Transverse colon (tissue), 4 donors: ENCODE data around the gene CLDN9. TPM values are rescaled to one million over a fixed set of nuclear protein-coding genes. Genes with fewer than 3 reads are reported as not detected.

Experiments
- DNase-seq: peaks from one replicate; pipeline ENCODE4 v3.0.0-alpha.2; 2019
- H3K27ac ChIP-seq, 4 donors: fragments of 200-600 bp; sonication (generic); 2 replicates each; pipeline ENCODE4 v1.5.1; 2016 to 2018; ENCODE audit warnings: inconsistent platforms in 4 of 4
- H3K27me3 ChIP-seq: fragments of 200-600 bp; sonication (generic); 2 replicates; pipeline ENCODE4 v1.5.1; 2017; ENCODE audit warnings: inconsistent platforms
- H3K36me3 ChIP-seq, 4 donors: fragments of 200-600 bp; sonication (generic); 2 replicates each; pipeline ENCODE4 v1.5.1; 2017 to 2019; ENCODE audit warnings: inconsistent platforms in 4 of 4
- H3K4me1 ChIP-seq, 4 donors: fragments of 200-600 bp; sonication (generic); 2 replicates each; pipeline ENCODE4 v1.5.1; 2017 to 2020; ENCODE audit warnings: inconsistent platforms in 4 of 4
- H3K4me3 ChIP-seq, 4 donors: fragments of 200-600 bp; sonication (generic); 1 replicate in 1 of 4; 2 replicates in 3 of 4; pipeline versions ENCODE4 v1.5.1 to v1.6.1; 2017 to 2019; ENCODE audit warnings: inconsistent platforms in 4 of 4
- H3K9me3 ChIP-seq, 2 donors: fragments of 200-600 bp; sonication (generic); 2 replicates each; pipeline ENCODE4 v1.5.1; 2017 to 2019; ENCODE audit warnings: inconsistent platforms in 2 of 2
- EP300 ChIP-seq: sonication (generic); formaldehyde crosslinking; IDR thresholded peaks from one replicate; pipeline ENCODE4 v1.6.1; 2017; ENCODE audit warnings: antibody characterized with exemption, low read depth
- POLR2A ChIP-seq: fragments of 450-650 bp; IDR thresholded peaks from one replicate; pipeline ENCODE4 v1.6.1; 2016; ENCODE audit warnings: antibody characterized with exemption, mild to moderate bottlenecking, moderate library complexity
- POLR2AphosphoS5 ChIP-seq, 3 donors: sonication (generic); formaldehyde crosslinking; IDR thresholded peaks; one replicate each; pipeline ENCODE4 v1.6.1; 2016; ENCODE audit warnings: antibody characterized with exemption in 3 of 3
- WGBS, 2 donors: methylation state at CpG; one replicate each; pipeline ENCODE4 v1.1.5; 2018; ENCODE audit warnings: low coverage in 1 of 2; 5-methylcytosine and 5-hydroxymethylcytosine counted together
- in situ Hi-C, 4 donors: fragments of 200-750 bp; cut with MboI; loops; one replicate each; pipeline versions ENCODE4 v1.15.0 to v1.15.1; 2017; ENCODE audit warnings: low sequenced_read_pairs in 3 of 4, low pct_ligation_motif_present in 1 of 4, low pct_unique_long_range_greater_than_20kb in 1 of 4
- intact Hi-C: fragments of 100-400 bp; cut with DNase I; formaldehyde crosslinking; loops from one replicate; pipeline ENCODE4 v1.15.1; 2023; ENCODE audit warnings: low total_unique reads
- total RNA-seq, 4 donors: library from RNA; depleted of rRNA; stranded (reverse); fragments of >200 nt; gene quantifications; one replicate each; pipeline ENCODE4 v1.1.0, GENCODE V29; 2016
- TF ChIP-seq, protein P1 (sequence below), 5 experiments: fragments of 200-600 bp in 3 of 5; fragments of 450-650 bp in 2 of 5; sonication (generic) in 3 of 5; IDR thresholded peaks; 1 replicate in 2 of 5; 2 replicates in 3 of 5; pipeline ENCODE4 v1.5.1; 2016 to 2017; ENCODE audit warnings: antibody characterized with exemption in 5 of 5, inconsistent platforms in 3 of 5, mild to moderate bottlenecking in 2 of 5, moderate library complexity in 1 of 5

Gene CLDN9
- total RNA-seq, 4 donors from 2014 or later, result 0.55 to 1.1 TPM; not detected in 2

- TF ChIP-seq EP300 (no peak), POLR2AphosphoS5 (IDR thresholded peaks at IDR 0.05) (no peak)
- whole genome bisulfite sequencing, 2 donors, result 71% methylated on average over 9 of the region's 17 CpGs; no CpG with 5 or more reads in 1 of the 2 donors
- Histone ChIP-seq H3K4me3 (no peak overlapping the region), H3K27ac (no peak overlapping the region), H3K27me3 (peaks cover under 1% of the 10 kb centered on the region), H3K9me3 (no peaks in the 10 kb centered on the region), H3K4me1 (peaks cover 6 to 22% (median 17%) of the 10 kb centered on the region in 4 donors), H3K36me3 (no peaks in the 10 kb centered on the region)
- in situ Hi-C loops, result no loop called here
- intact Hi-C loops, result no loop called here
- DNase-seq, result no peak
These were observed 39.0 kb upstream of the CLDN9 start for GRCh38 chr16:2973605-2974318.

DNA sequence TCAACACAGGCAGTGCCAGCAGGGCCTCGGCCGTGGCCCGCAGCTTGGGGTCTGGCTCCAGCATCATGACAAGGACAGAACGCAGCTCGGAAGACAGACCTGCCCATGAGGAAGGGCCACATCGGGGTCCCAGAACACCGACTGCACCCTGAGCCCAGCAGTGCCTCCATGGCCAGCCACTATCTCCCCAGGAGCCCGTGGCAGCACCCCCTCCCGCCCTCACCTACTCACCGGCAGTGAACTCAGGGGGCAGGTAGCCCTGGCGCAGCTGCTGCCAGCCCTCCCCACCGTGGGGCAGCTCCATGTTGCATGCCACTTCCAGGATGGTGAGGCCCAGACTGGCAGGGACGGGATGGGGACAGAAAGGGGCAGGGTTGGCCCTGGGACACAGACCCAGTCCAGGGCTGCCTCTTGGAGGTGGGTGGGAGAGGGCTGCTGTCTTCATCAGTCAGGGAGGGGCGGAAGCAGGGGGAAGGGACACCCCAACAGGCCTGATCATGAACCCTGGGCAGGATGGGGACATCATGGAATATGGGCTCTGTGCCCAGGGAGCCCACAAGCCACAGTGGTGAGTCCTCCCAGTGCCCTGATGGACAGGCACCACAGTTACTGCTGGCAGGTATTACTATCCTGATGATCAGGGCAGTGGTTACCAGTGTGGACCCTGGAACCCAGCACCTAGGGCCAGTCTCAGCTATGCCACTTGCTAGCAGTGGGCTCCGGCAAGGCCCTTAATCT, 38.2 kb upstream of the CLDN9 start:
- peaks cover 6 to 25% (median 17%) of the 10 kb centered on the region in 4 donors for H3K4me1 ChIP-seq
- intact Hi-C loops, result no loop called here
- H3K9me3 ChIP-seq, result no peaks in the 10 kb centered on the region
- H3K27me3 ChIP-seq, result peaks cover 5% of the 10 kb centered on the region
- H3K27ac ChIP-seq, result no peak overlapping the region
- TF ChIP-seq, protein P1, sequence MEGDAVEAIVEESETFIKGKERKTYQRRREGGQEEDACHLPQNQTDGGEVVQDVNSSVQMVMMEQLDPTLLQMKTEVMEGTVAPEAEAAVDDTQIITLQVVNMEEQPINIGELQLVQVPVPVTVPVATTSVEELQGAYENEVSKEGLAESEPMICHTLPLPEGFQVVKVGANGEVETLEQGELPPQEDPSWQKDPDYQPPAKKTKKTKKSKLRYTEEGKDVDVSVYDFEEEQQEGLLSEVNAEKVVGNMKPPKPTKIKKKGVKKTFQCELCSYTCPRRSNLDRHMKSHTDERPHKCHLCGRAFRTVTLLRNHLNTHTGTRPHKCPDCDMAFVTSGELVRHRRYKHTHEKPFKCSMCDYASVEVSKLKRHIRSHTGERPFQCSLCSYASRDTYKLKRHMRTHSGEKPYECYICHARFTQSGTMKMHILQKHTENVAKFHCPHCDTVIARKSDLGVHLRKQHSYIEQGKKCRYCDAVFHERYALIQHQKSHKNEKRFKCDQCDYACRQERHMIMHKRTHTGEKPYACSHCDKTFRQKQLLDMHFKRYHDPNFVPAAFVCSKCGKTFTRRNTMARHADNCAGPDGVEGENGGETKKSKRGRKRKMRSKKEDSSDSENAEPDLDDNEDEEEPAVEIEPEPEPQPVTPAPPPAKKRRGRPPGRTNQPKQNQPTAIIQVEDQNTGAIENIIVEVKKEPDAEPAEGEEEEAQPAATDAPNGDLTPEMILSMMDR (IDR thresholded peaks at IDR 0.05), result no peak
- no peak for TF ChIP-seq POLR2A
- no peak for TF ChIP-seq EP300
- TF ChIP-seq POLR2AphosphoS5 (IDR thresholded peaks at IDR 0.05), result no peak
- no peak overlapping the region for H3K4me3 ChIP-seq
- 95% methylated on average over 9 of the region's 15 CpGs; no CpG with 5 or more reads in 1 of the 2 donors for WGBS, 2 donors
- no peak for DNase-seq
- no peaks in the 10 kb centered on the region for H3K36me3 ChIP-seq
- in situ Hi-C loops, result no loop called here

- Histone ChIP-seq H3K27ac (no peak overlapping the region), H3K9me3 (no peaks in the 10 kb centered on the region), H3K4me3 (no peak overlapping the region), H3K27me3 (peaks cover 8% of the 10 kb centered on the region), H3K36me3 (no peaks in the 10 kb centered on the region), H3K4me1 (peaks cover 5 to 25% (median 16%) of the 10 kb centered on the region in 4 donors)
- 94% methylated on average over 25 of the region's 28 CpGs; no CpG with 5 or more reads in 1 of the 2 donors for WGBS, 2 donors
- intact Hi-C loops (no loop called here), in situ Hi-C loops (no loop called here)
- TF ChIP-seq POLR2AphosphoS5 (IDR thresholded peaks at IDR 0.05), result no peak
- TF ChIP-seq POLR2A, result no peak
- TF ChIP-seq, protein P1 (IDR thresholded peaks at IDR 0.05), result no peak
- no peak for TF ChIP-seq EP300
- DNase-seq, result no peak
These were observed 37.4 kb upstream of the CLDN9 start for GRCh38 chr16:2975161-2975795.

GRCh38 chr16:2976201-2976600, 36.5 kb upstream of the CLDN9 start:
- in situ Hi-C loops, result no loop called here
- H3K9me3 ChIP-seq, result no peaks in the 10 kb centered on the region
- peaks cover 4 to 24% (median 18%) of the 10 kb centered on the region in 4 donors for H3K4me1 ChIP-seq
- no peaks in the 10 kb centered on the region for H3K36me3 ChIP-seq
- H3K27me3 ChIP-seq, result peaks cover 8% of the 10 kb centered on the region
- H3K27ac ChIP-seq, result no peak overlapping the region
- H3K4me3 ChIP-seq, result no peak overlapping the region
- WGBS, 2 donors, result 84% methylated on average over 7 of the region's 7 CpGs; no CpG with 5 or more reads in 1 of the 2 donors
- intact Hi-C loops, result no loop called here
- TF ChIP-seq, protein P1 (IDR thresholded peaks at IDR 0.05), result no peak
- TF ChIP-seq POLR2AphosphoS5 (IDR thresholded peaks at IDR 0.05) (no peak), POLR2A (no peak), EP300 (no peak)
- DNase-seq, result no peak
